HCT116 (cell line): ENCODE results near the gene BNIPL. TPM values are rescaled to one million over a fixed set of nuclear protein-coding genes. Genes with fewer than 3 reads are reported as not detected.

ENCODE experiments used
- ATAC-seq: fragments of 200-7000 bp; cut with Tn5 transposase; 2 replicates; pipeline ENCODE4 v1.9.1; 2020; ENCODE audit warnings: mild to moderate bottlenecking, moderate library complexity
- BruUV-seq: library from RNA; stranded (reverse); fragments of 400-500 nt; replicated peaks from 2 replicates; lab custom pipeline; 2021; lab: Mats Ljungman, UMichigan
- CTCF ChIA-PET: fragments of 300-600 bp; sonication (Branson Sonifier 250); formaldehyde crosslinking; loops from one replicate; lab custom pipeline; 2021; ENCODE audit warnings: antibody characterized with exemption; lab: Charles Lee
- POLR2A ChIA-PET: fragments of 300-600, 350-600 bp; sonication (Branson Sonifier 250); formaldehyde crosslinking; loops from one replicate; lab custom pipeline; 2021; ENCODE audit warnings: antibody characterized with exemption; lab: Charles Lee
- RAD21 ChIA-PET, 2 experiments: fragments of 300-600 bp; sonication (Branson Sonifier 250); formaldehyde crosslinking; loops; one replicate each; lab custom pipeline; 2023; ENCODE audit warnings: low total read pairs in 2 of 2; ENCODE audit not compliant: uncharacterized antibody in 2 of 2, unreplicated experiment in 2 of 2, low non-redundant PET in 1 of 2; lab: Charles Lee
- DNase-seq: peaks from one replicate; pipeline ENCODE4 v3.0.0-alpha.2; 2010; ENCODE audit warnings: low read depth, low spot score
- H2AFZ ChIP-seq: fragments of 200-600 bp; shearing (Covaris generic), sonication (generic); 2 replicates; pipeline ENCODE4 v1.6.1; 2017; ENCODE audit warnings: low read depth, mixed run types, mixed read lengths, antibody characterized with exemption, low read length; ENCODE audit not compliant: poor library complexity, severe bottlenecking
- H3K27ac ChIP-seq: 2 replicates; pipeline ENCODE4 v1.5.1; 2012; ENCODE audit warnings: low read depth, low read length
- H3K27me3 ChIP-seq: fragments of 200-600 bp; sonication (generic); 2 replicates; pipeline ENCODE4 v1.6.1; 2016; ENCODE audit warnings: mixed run types, low read length, mixed read lengths; ENCODE audit not compliant: insufficient read depth
- H3K36me3 ChIP-seq, 2 experiments: fragments of 200-500 bp in 1 of 2; fragments of 200-600 bp in 1 of 2; sonication (Bioruptor generic) in 1 of 2; sonication (generic) in 1 of 2; 2 replicates each; pipeline versions ENCODE4 v1.5.1 to v1.6.1; 2014 to 2016; ENCODE audit warnings: low read length in 2 of 2, inconsistent platforms in 1 of 2, mixed read lengths in 1 of 2, mixed run types in 1 of 2; ENCODE audit not compliant: insufficient read depth in 2 of 2, control insufficient read depth in 1 of 2
- H3K4me1 ChIP-seq, 2 experiments: fragments of 200-600 bp in 1 of 2; sonication (generic) in 1 of 2; 2 replicates each; pipeline versions ENCODE4 v1.5.1 to v1.6.1; 2012 to 2017; ENCODE audit warnings: low read length in 2 of 2, inconsistent platforms in 1 of 2, mild to moderate bottlenecking in 1 of 2, mixed read lengths in 1 of 2, mixed run types in 1 of 2, moderate library complexity in 1 of 2; ENCODE audit not compliant: insufficient read depth in 2 of 2, control insufficient read depth in 1 of 2
- H3K4me2 ChIP-seq: fragments of 200-600 bp; sonication (generic); 2 replicates; pipeline ENCODE4 v1.6.1; 2017; ENCODE audit warnings: mixed run types, low read length, mixed read lengths
- H3K4me3 ChIP-seq, 2 experiments: fragments of 200-600 bp in 1 of 2; sonication (generic) in 1 of 2; replicated peaks in 1 of 2; 2 replicates each; pipeline ENCODE4 v1.5.1; 2011 to 2016; ENCODE audit warnings: low read length in 2 of 2, control low read depth in 1 of 2, low read depth in 1 of 2, mild to moderate bottlenecking in 1 of 2, mixed read lengths in 1 of 2, mixed run types in 1 of 2
- H3K79me2 ChIP-seq: fragments of 200-600 bp; sonication (generic); 2 replicates; pipeline ENCODE4 v1.6.1; 2017; ENCODE audit warnings: mild to moderate bottlenecking, mixed run types, low read length, moderate library complexity, mixed read lengths; ENCODE audit not compliant: insufficient read depth
- H3K9ac ChIP-seq: fragments of 200-600 bp; sonication (generic); 2 replicates; pipeline ENCODE4 v1.6.1; 2016; ENCODE audit warnings: low read length, mixed read lengths
- H3K9me2 ChIP-seq: fragments of 200-600 bp; sonication (generic), shearing (Covaris generic); 2 replicates; pipeline ENCODE4 v1.6.1; 2017; ENCODE audit warnings: mixed run types, mild to moderate bottlenecking, moderate library complexity; ENCODE audit not compliant: insufficient read depth
- H3K9me3 ChIP-seq, 2 experiments: fragments of 200-500 bp in 1 of 2; fragments of 200-600 bp in 1 of 2; sonication (Bioruptor generic) in 1 of 2; sonication (generic) in 1 of 2; 2 replicates each; pipeline ENCODE4 v1.6.1; 2014 to 2017; ENCODE audit warnings: low read length in 2 of 2, mixed read lengths in 2 of 2, inconsistent platforms in 1 of 2, low read depth in 1 of 2, mild to moderate bottlenecking in 1 of 2, mixed run types in 1 of 2, moderate library complexity in 1 of 2; ENCODE audit not compliant: control insufficient read depth in 1 of 2, insufficient read depth in 1 of 2
- H4K20me1 ChIP-seq: fragments of 200-600 bp; sonication (generic), shearing (Covaris generic); 2 replicates; pipeline ENCODE4 v1.6.1; 2017; ENCODE audit warnings: mixed run types, mild to moderate bottlenecking, moderate library complexity; ENCODE audit not compliant: insufficient read depth
- CBX3 ChIP-seq: IDR thresholded peaks from 2 replicates; pipeline ENCODE4 v1.6.1; 2012; ENCODE audit warnings: low read depth
- CTCF ChIP-seq, 3 experiments: fragments of 200-600 bp in 1 of 3; sonication (generic) in 1 of 3; IDR thresholded peaks in 2 of 3; conservative IDR thresholded peaks in 1 of 3; 2 replicates each; pipeline ENCODE4 v1.5.1; 2012 to 2017; ENCODE audit warnings: low read depth in 2 of 3, low read length in 2 of 3, antibody characterized with exemption in 1 of 3, borderline replicate concordance in 1 of 3, control low read depth in 1 of 3, mild to moderate bottlenecking in 1 of 3, mixed read lengths in 1 of 3, mixed run types in 1 of 3, moderate library complexity in 1 of 3; ENCODE audit not compliant: insufficient read depth in 1 of 3
- EGR1 ChIP-seq: IDR thresholded peaks from 2 replicates; pipeline ENCODE4 v1.6.1; 2012; ENCODE audit warnings: low read depth
- ELF1 ChIP-seq: IDR thresholded peaks from 2 replicates; pipeline ENCODE4 v1.6.1; 2012; ENCODE audit warnings: low read depth, borderline replicate concordance
- EZH2 ChIP-seq: fragments of 200-600 bp; sonication (generic); IDR thresholded peaks from 2 replicates; pipeline ENCODE4 v1.6.1; 2017; ENCODE audit warnings: antibody characterized with exemption, mixed run types
- EZH2phosphoT487 ChIP-seq: fragments of 200-600 bp; IDR thresholded peaks from 2 replicates; pipeline ENCODE4 v1.6.1; 2018; ENCODE audit warnings: antibody characterized with exemption, borderline replicate concordance
- MAX ChIP-seq: IDR thresholded peaks from 2 replicates; pipeline ENCODE4 v1.6.1; 2012
- POLR2A ChIP-seq: IDR thresholded peaks from 2 replicates; pipeline ENCODE4 v1.7.0; 2011; ENCODE audit warnings: borderline replicate concordance; ENCODE audit not compliant: insufficient read depth, insufficient read length; ENCODE audit errors: extremely low read depth
- POLR2AphosphoS5 ChIP-seq: IDR thresholded peaks from 2 replicates; pipeline ENCODE4 v1.6.1; 2011; ENCODE audit warnings: mild to moderate bottlenecking, low read depth, low read length, moderate library complexity
- RAD21 ChIP-seq: IDR thresholded peaks from 2 replicates; pipeline ENCODE4 v1.6.1; 2012; ENCODE audit warnings: low read depth, mild to moderate bottlenecking
- SIN3A ChIP-seq: IDR thresholded peaks from 2 replicates; pipeline ENCODE4 v1.6.1; 2012; ENCODE audit warnings: low read depth
- SRF ChIP-seq: IDR thresholded peaks from 2 replicates; pipeline ENCODE4 v1.6.1; 2012; ENCODE audit warnings: low read depth
- TCF7L2 ChIP-seq: IDR thresholded peaks from 2 replicates; pipeline ENCODE4 v1.7.0; 2011; ENCODE audit warnings: borderline replicate concordance, inconsistent platforms; ENCODE audit not compliant: insufficient read depth, insufficient read length; ENCODE audit errors: extremely low read depth
- YY1 ChIP-seq: IDR thresholded peaks from 2 replicates; pipeline ENCODE4 v1.6.1; 2011; ENCODE audit warnings: low read length, low read depth, moderate library complexity, mild to moderate bottlenecking; ENCODE audit not compliant: insufficient replicate concordance; ENCODE audit errors: extremely low read depth
- ZNF274 ChIP-seq: fragments of 200-500 bp; sonication (Bioruptor generic); IDR thresholded peaks from 2 replicates; pipeline ENCODE4 v1.6.1; 2014; ENCODE audit warnings: mild to moderate bottlenecking, low read depth, low read length, inconsistent platforms
- intact Hi-C: fragments of 100-400 bp; cut with micrococcal nuclease; formaldehyde crosslinking; loops from 2 replicates; pipeline ENCODE4 v1.10.0; 2022
- total RNA-seq: library from RNA; stranded (reverse); gene quantifications from one replicate; pipeline ENCODE4 v1.2.1, GENCODE V29; 2021; ENCODE audit not compliant: unreplicated experiment
- TF ChIP-seq, protein P1 (sequence below): IDR thresholded peaks from 2 replicates; pipeline ENCODE4 v1.6.1; 2011; ENCODE audit warnings: mild to moderate bottlenecking, low read length, moderate library complexity; ENCODE audit not compliant: insufficient replicate concordance; ENCODE audit errors: extremely low read depth

The BNIPL gene
- total RNA-seq, 1 experiment from 2014 or later = 0.86 TPM

GRCh38 chr1:151002051-151002450 lies 34.3 kb upstream of the BNIPL start (continued):
- TF ChIP-seq EGR1 (no peak), SIN3A (no peak), RAD21 (no peak)
- TF ChIP-seq, all 23 proteins: peak for 0

DNA sequence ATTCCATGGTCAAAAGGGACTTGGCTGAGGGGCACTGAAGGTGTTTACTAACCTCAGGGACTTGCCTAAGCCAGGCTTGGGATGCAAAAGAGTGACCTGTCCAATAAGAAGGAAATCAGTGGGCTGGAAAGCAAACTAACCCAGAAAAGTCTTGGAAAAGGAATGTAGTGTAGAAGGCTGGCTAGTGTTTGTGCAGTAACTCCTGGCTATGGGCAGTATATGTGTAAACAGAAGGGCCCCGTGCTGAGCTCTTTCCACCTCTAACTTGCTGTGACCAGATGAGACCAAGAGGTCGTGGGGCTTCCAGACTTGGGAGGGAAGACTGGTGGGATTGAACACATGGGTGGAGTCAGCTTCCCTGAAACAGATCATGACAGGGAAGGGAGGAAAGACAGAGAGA lies 33.8 kb upstream of the BNIPL start:
- Histone ChIP-seq H3K4me3 (no peak overlapping the region), H3K27me3 (no peaks in the 10 kb centered on the region), H4K20me1 (no peaks in the 10 kb centered on the region), H3K9me2 (no peaks in the 10 kb centered on the region), H3K27ac (no peak overlapping the region), H3K79me2 (no peaks in the 10 kb centered on the region), H3K4me1 (peaks cover 9 to 46% of the 10 kb centered on the region in 2 experiments; a peak in 3 of 4 replicates), H2AFZ (no peak overlapping the region), H3K9me3 (no peaks in the 10 kb centered on the region), H3K9ac (no peak overlapping the region), H3K4me2 (no peak overlapping the region), H3K36me3 (no peaks in the 10 kb centered on the region)
- RAD21 ChIA-PET = no interaction called here
- intact Hi-C loops = no loop called here
- CTCF ChIA-PET = no interaction called here
- no TSS peak for BruUV-seq
- TF ChIP-seq EZH2phosphoT487 (no peak), SIN3A (no peak), TCF7L2 (no peak), MAX (no peak), YY1 (no peak), ZNF274 (no peak), SRF (no peak), POLR2A (no peak), CTCF (IDR thresholded peaks at IDR 0.05 in 2 of 3, conservative IDR thresholded peaks at IDR 0.05 in 1 of 3; ENCODE audit: borderline replicate concordance in 1 of 3, insufficient read depth in 1 of 3, low read depth in 2 of 3, low read length in 2 of 3) (no peak), POLR2AphosphoS5 (no peak), CBX3 (no peak), EZH2 (no peak), ELF1 (no peak)
- TF ChIP-seq, protein P1, sequence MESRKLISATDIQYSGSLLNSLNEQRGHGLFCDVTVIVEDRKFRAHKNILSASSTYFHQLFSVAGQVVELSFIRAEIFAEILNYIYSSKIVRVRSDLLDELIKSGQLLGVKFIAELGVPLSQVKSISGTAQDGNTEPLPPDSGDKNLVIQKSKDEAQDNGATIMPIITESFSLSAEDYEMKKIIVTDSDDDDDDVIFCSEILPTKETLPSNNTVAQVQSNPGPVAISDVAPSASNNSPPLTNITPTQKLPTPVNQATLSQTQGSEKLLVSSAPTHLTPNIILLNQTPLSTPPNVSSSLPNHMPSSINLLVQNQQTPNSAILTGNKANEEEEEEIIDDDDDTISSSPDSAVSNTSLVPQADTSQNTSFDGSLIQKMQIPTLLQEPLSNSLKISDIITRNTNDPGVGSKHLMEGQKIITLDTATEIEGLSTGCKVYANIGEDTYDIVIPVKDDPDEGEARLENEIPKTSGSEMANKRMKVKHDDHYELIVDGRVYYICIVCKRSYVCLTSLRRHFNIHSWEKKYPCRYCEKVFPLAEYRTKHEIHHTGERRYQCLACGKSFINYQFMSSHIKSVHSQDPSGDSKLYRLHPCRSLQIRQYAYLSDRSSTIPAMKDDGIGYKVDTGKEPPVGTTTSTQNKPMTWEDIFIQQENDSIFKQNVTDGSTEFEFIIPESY = no peak
- DNase-seq (no peak), ATAC-seq (no peak)
- POLR2A ChIA-PET = no interaction called here
